ENCODE data around the gene PRKG1.

DNA sequence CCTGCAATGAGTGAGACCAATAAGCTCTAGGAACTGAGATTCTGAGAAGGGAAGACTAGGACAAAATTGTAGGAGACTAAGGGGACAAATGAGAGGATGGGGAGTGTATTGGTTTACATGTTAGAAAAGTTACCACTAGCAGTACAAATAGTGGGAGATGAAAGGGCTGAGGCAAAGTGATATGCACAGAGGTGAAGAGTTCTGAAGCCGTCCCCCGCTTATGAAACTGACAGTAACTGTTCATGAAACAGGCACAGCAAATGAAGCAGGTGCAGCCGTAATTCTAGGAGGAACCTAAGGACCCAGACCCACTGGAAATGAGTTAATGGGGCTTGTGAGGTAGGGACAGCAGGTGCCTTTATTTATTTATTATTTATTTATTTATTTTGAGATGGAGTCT, 211.3 kb downstream of the PRKG1 start:
- TF ChIP-seq YY1 (IDR thresholded peaks at IDR 0.05; ENCODE audit: low read depth) (no peak), RAD21 (IDR thresholded peaks at IDR 0.05; ENCODE audit: low read depth) (no peak), CEBPB (IDR thresholded peaks at IDR 0.05) (no peak), EGR1 (IDR thresholded peaks at IDR 0.05) (no peak), TAF1 (IDR thresholded peaks at IDR 0.05; ENCODE audit: low read depth) (no peak), TCF12 (IDR thresholded peaks at IDR 0.05; ENCODE audit: low read depth) (no peak), NFIC (IDR thresholded peaks at IDR 0.05) (no peak), ZBTB7A (IDR thresholded peaks at IDR 0.05; ENCODE audit: low read depth) (no peak), CREB1 (IDR thresholded peaks at IDR 0.05; ENCODE audit: low read depth) (no peak)
- TF ChIP-seq, protein P1, sequence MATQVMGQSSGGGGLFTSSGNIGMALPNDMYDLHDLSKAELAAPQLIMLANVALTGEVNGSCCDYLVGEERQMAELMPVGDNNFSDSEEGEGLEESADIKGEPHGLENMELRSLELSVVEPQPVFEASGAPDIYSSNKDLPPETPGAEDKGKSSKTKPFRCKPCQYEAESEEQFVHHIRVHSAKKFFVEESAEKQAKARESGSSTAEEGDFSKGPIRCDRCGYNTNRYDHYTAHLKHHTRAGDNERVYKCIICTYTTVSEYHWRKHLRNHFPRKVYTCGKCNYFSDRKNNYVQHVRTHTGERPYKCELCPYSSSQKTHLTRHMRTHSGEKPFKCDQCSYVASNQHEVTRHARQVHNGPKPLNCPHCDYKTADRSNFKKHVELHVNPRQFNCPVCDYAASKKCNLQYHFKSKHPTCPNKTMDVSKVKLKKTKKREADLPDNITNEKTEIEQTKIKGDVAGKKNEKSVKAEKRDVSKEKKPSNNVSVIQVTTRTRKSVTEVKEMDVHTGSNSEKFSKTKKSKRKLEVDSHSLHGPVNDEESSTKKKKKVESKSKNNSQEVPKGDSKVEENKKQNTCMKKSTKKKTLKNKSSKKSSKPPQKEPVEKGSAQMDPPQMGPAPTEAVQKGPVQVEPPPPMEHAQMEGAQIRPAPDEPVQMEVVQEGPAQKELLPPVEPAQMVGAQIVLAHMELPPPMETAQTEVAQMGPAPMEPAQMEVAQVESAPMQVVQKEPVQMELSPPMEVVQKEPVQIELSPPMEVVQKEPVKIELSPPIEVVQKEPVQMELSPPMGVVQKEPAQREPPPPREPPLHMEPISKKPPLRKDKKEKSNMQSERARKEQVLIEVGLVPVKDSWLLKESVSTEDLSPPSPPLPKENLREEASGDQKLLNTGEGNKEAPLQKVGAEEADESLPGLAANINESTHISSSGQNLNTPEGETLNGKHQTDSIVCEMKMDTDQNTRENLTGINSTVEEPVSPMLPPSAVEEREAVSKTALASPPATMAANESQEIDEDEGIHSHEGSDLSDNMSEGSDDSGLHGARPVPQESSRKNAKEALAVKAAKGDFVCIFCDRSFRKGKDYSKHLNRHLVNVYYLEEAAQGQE (IDR thresholded peaks at IDR 0.05; ENCODE audit: low read depth), result no peak

Data from Ishikawa (cell line).